Cardiac atrium fibroblast (primary cell): ENCODE results near the gene CRACDL. TPM values are rescaled to one million over a fixed set of nuclear protein-coding genes. Genes with fewer than 3 reads are reported as not detected.

ENCODE experiments used
- total RNA-seq: library from RNA; depleted of rRNA; stranded (reverse); fragments of >200 nt; gene quantifications from 2 replicates; pipeline ENCODE4 v1.2.3, GENCODE V29; 2015

The CRACDL gene, protein sequence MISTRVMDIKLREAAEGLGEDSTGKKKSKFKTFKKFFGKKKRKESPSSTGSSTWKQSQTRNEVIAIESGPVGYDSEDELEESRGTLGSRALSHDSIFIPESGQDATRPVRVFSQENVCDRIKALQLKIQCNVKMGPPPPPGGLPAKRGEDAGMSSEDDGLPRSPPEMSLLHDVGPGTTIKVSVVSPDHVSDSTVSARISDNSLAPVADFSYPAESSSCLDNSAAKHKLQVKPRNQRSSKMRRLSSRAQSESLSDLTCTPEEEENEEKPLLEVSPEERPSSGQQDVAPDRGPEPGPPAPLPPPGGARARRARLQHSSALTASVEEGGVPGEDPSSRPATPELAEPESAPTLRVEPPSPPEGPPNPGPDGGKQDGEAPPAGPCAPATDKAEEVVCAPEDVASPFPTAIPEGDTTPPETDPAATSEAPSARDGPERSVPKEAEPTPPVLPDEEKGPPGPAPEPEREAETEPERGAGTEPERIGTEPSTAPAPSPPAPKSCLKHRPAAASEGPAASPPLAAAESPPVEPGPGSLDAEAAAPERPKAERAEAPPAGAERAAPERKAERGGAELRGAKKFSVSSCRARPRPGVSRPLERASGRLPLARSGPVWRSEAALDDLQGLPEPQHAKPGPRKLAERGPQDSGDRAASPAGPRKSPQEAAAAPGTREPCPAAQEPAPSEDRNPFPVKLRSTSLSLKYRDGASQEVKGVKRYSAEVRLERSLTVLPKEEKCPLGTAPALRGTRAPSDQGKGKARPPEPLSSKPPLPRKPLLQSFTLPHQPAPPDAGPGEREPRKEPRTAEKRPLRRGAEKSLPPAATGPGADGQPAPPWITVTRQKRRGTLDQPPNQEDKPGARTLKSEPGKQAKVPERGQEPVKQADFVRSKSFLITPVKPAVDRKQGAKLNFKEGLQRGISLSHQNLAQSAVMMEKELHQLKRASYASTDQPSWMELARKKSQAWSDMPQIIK
- total RNA-seq = 0.32 TPM in 1 of 2 replicates, not detected in the other

GRCh38 chr2:98935777-98936352, at the start of gene CRACDL:
TSS of gene CRACDL (minus strand) at chr2:98936225. CDS start at chr2:98846800, 89,425 bp downstream.

Other genes starting within 250 kb of the CRACDL start
- 0.54 and 4.2 TPM in 2 replicates for gene MGAT4A, start 205.1 kb downstream of the CRACDL start, total RNA-seq
- not detected in 2 replicates for gene C2orf15, start 205.5 kb upstream of the CRACDL start, total RNA-seq
- 0.16 and 0.18 TPM in 2 replicates for gene TSGA10, start 218.7 kb upstream of the CRACDL start, total RNA-seq
- 11.8 and 13.5 TPM in 2 replicates for gene LIPT1, start 218.7 kb upstream of the CRACDL start, total RNA-seq
- gene MITD1, start 244.8 kb upstream of the CRACDL start, total RNA-seq = 13.8 and 15.5 TPM in 2 replicates
- 23.5 and 26.5 TPM in 2 replicates for gene MRPL30, start 245.0 kb upstream of the CRACDL start, total RNA-seq